Osteoblast (primary cell): ENCODE results near the gene TAF4. TPM values are rescaled to one million over a fixed set of nuclear protein-coding genes. Genes with fewer than 3 reads are reported as not detected.

Experiments
- DNase-seq: peaks from one replicate; pipeline ENCODE4 v3.0.0; 2011; ENCODE audit warnings: low spot score, mixed read lengths; ENCODE audit not compliant: insufficient read length; ENCODE audit errors: missing footprints
- H2AFZ ChIP-seq: 2 replicates; pipeline ENCODE4 v1.6.0; 2011; ENCODE audit warnings: mild to moderate bottlenecking, low read length
- H3K27ac ChIP-seq: 2 replicates; pipeline ENCODE4 v1.5.1; 2011; ENCODE audit warnings: mild to moderate bottlenecking, low read depth, low read length, moderate library complexity
- H3K27me3 ChIP-seq: 2 replicates; pipeline ENCODE4 v1.6.0; 2012; ENCODE audit warnings: mild to moderate bottlenecking, control low read depth, inconsistent platforms, low read length, moderate library complexity; ENCODE audit not compliant: insufficient read depth
- H3K36me3 ChIP-seq: 2 replicates; pipeline ENCODE4 v1.5.1; 2011; ENCODE audit warnings: mild to moderate bottlenecking, low read length, control low read depth, moderate library complexity; ENCODE audit not compliant: insufficient read depth
- H3K4me1 ChIP-seq: 2 replicates; pipeline ENCODE4 v1.5.1; 2011; ENCODE audit warnings: mild to moderate bottlenecking, low read length, control low read depth, moderate library complexity; ENCODE audit not compliant: insufficient read depth
- H3K4me2 ChIP-seq: 2 replicates; pipeline ENCODE4 v1.6.0; 2011; ENCODE audit warnings: mild to moderate bottlenecking, low read length; ENCODE audit not compliant: insufficient read depth
- H3K4me3 ChIP-seq: fragments of 200-600 bp; sonication (generic); 3 replicates; pipeline ENCODE4 v1.5.1; 2012; ENCODE audit warnings: mild to moderate bottlenecking, low read length, inconsistent platforms; ENCODE audit not compliant: insufficient read depth
- H3K79me2 ChIP-seq: 2 replicates; pipeline ENCODE4 v1.6.0; 2012; ENCODE audit warnings: mild to moderate bottlenecking, low read length, control low read depth, inconsistent platforms; ENCODE audit not compliant: insufficient read depth
- H3K9me3 ChIP-seq: 2 replicates; pipeline ENCODE4 v1.5.1; 2011; ENCODE audit warnings: low read depth, low read length, control low read depth
- H4K20me1 ChIP-seq: 2 replicates; pipeline ENCODE4 v1.6.0; 2012; ENCODE audit warnings: mild to moderate bottlenecking, low read length, control low read depth; ENCODE audit not compliant: insufficient read depth
- total RNA-seq: library from RNA; depleted of rRNA; stranded (reverse); fragments of >200 nt; gene quantifications from 2 replicates; pipeline ENCODE4 v1.2.3, GENCODE V29; 2012
- TF ChIP-seq, protein P1 (sequence below): IDR thresholded peaks from 2 replicates; pipeline ENCODE4 v1.5.1; 2011; ENCODE audit warnings: mild to moderate bottlenecking, low read depth, low read length, moderate library complexity; ENCODE audit errors: extremely low read depth

The TAF4 gene
- total RNA-seq, 1 donor, result 4.3 TPM

DNA sequence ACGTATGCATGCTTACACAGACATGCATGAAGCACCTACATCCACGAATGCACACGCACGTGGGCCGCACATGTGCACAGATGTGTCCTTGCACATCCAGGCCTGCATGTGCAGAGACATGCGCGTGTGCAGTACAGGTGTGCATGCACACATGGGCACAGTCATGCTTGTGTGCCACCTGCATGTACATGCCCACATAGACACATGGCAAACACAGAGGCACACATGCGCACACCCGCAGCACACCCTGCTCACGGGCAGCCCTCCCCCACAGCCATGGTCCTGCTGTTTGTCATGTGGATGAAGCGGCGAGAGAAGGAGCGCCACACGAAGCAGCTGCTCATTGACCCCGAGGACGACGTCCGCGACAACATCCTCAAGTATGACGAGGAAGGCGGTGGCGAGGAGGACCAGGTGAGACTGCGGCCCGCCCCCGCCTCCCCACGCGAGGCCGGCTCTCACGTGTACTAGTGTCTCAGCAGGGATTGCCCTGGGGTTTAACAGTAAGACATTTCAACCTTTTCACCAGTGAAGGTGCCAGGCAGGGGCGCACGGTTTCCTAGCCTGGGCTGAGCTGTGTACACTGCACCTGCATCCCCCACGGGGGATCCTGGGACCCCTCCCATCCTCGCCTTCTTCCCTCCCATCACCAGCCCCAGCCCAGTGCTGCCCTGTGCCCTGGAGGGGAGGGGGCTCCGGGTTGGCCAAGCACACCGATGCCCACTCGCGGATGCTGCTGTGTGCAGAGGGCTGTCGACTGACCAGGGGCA is 132.8 kb downstream of the TAF4 start:
- H3K27ac ChIP-seq, result no peak overlapping the region
- no peaks in the 10 kb centered on the region for H4K20me1 ChIP-seq

GRCh38 chr20:61932199-61932592 is 133.5 kb downstream of the TAF4 start:
- no peak overlapping the region for H3K27ac ChIP-seq
- TF ChIP-seq, protein P1, sequence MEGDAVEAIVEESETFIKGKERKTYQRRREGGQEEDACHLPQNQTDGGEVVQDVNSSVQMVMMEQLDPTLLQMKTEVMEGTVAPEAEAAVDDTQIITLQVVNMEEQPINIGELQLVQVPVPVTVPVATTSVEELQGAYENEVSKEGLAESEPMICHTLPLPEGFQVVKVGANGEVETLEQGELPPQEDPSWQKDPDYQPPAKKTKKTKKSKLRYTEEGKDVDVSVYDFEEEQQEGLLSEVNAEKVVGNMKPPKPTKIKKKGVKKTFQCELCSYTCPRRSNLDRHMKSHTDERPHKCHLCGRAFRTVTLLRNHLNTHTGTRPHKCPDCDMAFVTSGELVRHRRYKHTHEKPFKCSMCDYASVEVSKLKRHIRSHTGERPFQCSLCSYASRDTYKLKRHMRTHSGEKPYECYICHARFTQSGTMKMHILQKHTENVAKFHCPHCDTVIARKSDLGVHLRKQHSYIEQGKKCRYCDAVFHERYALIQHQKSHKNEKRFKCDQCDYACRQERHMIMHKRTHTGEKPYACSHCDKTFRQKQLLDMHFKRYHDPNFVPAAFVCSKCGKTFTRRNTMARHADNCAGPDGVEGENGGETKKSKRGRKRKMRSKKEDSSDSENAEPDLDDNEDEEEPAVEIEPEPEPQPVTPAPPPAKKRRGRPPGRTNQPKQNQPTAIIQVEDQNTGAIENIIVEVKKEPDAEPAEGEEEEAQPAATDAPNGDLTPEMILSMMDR, result no peak
- H3K9me3 ChIP-seq, result no peaks in the 10 kb centered on the region
- H3K36me3 ChIP-seq, result no peaks in the 10 kb centered on the region
- H3K4me1 ChIP-seq, result no peaks in the 10 kb centered on the region
- H3K4me2 ChIP-seq, result no peak overlapping the region
- H3K4me3 ChIP-seq, result no peak overlapping the region
- DNase-seq, result peak; percentile 81
- no peaks in the 10 kb centered on the region for H3K27me3 ChIP-seq
- no peaks in the 10 kb centered on the region for H4K20me1 ChIP-seq
- H2AFZ ChIP-seq, result no peak overlapping the region
- H3K79me2 ChIP-seq, result no peaks in the 10 kb centered on the region

More for the DNA sequence above, 132.8 kb downstream of the TAF4 start:
- Histone ChIP-seq H3K4me3 (no peak overlapping the region), H3K27me3 (no peaks in the 10 kb centered on the region), H3K36me3 (no peaks in the 10 kb centered on the region), H3K9me3 (no peaks in the 10 kb centered on the region), H3K4me1 (no peaks in the 10 kb centered on the region), H2AFZ (no peak overlapping the region), H3K4me2 (no peak overlapping the region), H3K79me2 (no peaks in the 10 kb centered on the region)
- TF ChIP-seq, protein P1, result no peak
- peak; percentile 83 for DNase-seq

- H3K27me3 ChIP-seq, result no peaks in the 10 kb centered on the region
- no peak overlapping the region for H3K4me2 ChIP-seq
- H2AFZ ChIP-seq, result no peak overlapping the region
- no peak overlapping the region for H3K4me3 ChIP-seq
- no peaks in the 10 kb centered on the region for H3K79me2 ChIP-seq
- no peaks in the 10 kb centered on the region for H3K36me3 ChIP-seq
- peak; percentile 67 for DNase-seq
- no peaks in the 10 kb centered on the region for H3K9me3 ChIP-seq
- H3K4me1 ChIP-seq, result no peaks in the 10 kb centered on the region
- no peak overlapping the region for H3K27ac ChIP-seq
- TF ChIP-seq, protein P1, result no peak
- H4K20me1 ChIP-seq, result no peaks in the 10 kb centered on the region
These were observed 134.0 kb downstream of the TAF4 start for GRCh38 chr20:61931476-61932198.

- H3K36me3 ChIP-seq, result no peaks in the 10 kb centered on the region
- no peaks in the 10 kb centered on the region for H3K27me3 ChIP-seq
- H2AFZ ChIP-seq, result no peak overlapping the region
- peak; percentile 29 for DNase-seq
- H3K4me2 ChIP-seq, result no peak overlapping the region
- no peaks in the 10 kb centered on the region for H3K79me2 ChIP-seq
- H3K4me1 ChIP-seq, result peaks cover 4% of the 10 kb centered on the region
- no peaks in the 10 kb centered on the region for H3K9me3 ChIP-seq
- H4K20me1 ChIP-seq, result no peaks in the 10 kb centered on the region
- no peak overlapping the region for H3K4me3 ChIP-seq
- TF ChIP-seq, protein P1, result no peak
- H3K27ac ChIP-seq, result no peak overlapping the region
These were observed 134.8 kb downstream of the TAF4 start for GRCh38 chr20:61930776-61931475.
